GM23338 (cell line): ENCODE measurements around the gene DLK1. TPM values are rescaled to one million over a fixed set of nuclear protein-coding genes. Genes with fewer than 3 reads are reported as not detected.

Experiments
- ATAC-seq: fragments of 200-7000 bp; cut with Tn5 transposase; 3 replicates; pipeline ENCODE4 v1.9.1; 2020
- DNase-seq: peaks from one replicate; pipeline ENCODE4 v3.0.0-alpha.2; 2015; ENCODE audit warnings: low spot score
- H2AFZ ChIP-seq: fragments of 200-600 bp; sonication (generic); 2 replicates; pipeline ENCODE4 v1.8.0; 2016; ENCODE audit warnings: antibody characterized with exemption, mild to moderate bottlenecking, moderate library complexity
- H3F3A ChIP-seq: fragments of 200-600 bp; sonication (generic); replicated peaks from 2 replicates; pipeline ENCODE4 v1.8.0; 2017; ENCODE audit warnings: antibody characterized with exemption, mixed run types, low read depth
- H3K27ac ChIP-seq: fragments of 200-600 bp; sonication (generic); 2 replicates; pipeline ENCODE4 v1.6.1; 2016; ENCODE audit warnings: low read depth
- H3K27me3 ChIP-seq: fragments of 200-600 bp; sonication (generic); 2 replicates; pipeline ENCODE4 v1.8.0; 2016; ENCODE audit warnings: mild to moderate bottlenecking, mixed run types, moderate library complexity; ENCODE audit not compliant: insufficient read depth
- H3K36me3 ChIP-seq: fragments of 200-600 bp; sonication (generic); 2 replicates; pipeline ENCODE4 v1.8.0; 2016; ENCODE audit warnings: mild to moderate bottlenecking; ENCODE audit not compliant: insufficient read depth
- H3K4me1 ChIP-seq: fragments of 200-600 bp; sonication (generic); 2 replicates; pipeline ENCODE4 v1.8.0; 2016; ENCODE audit warnings: mild to moderate bottlenecking, moderate library complexity; ENCODE audit not compliant: insufficient read depth
- H3K4me2 ChIP-seq: fragments of 200-600 bp; sonication (generic); 2 replicates; pipeline ENCODE4 v1.7.1; 2017; ENCODE audit warnings: mixed run types
- H3K4me3 ChIP-seq: fragments of 200-600 bp; sonication (generic); 2 replicates; pipeline ENCODE4 v1.6.1; 2016; ENCODE audit warnings: mixed run types
- H3K79me2 ChIP-seq: fragments of 200-600 bp; sonication (generic); replicated peaks from 2 replicates; pipeline ENCODE4 v1.8.0; 2017; ENCODE audit warnings: mild to moderate bottlenecking; ENCODE audit not compliant: insufficient read depth
- H3K9me2 ChIP-seq: fragments of 200-600 bp; sonication (generic); 2 replicates; pipeline ENCODE4 v1.8.0; 2017; ENCODE audit not compliant: insufficient read depth
- H4K20me1 ChIP-seq: fragments of 200-600 bp; sonication (generic); replicated peaks from 2 replicates; pipeline ENCODE4 v1.8.0; 2017; ENCODE audit warnings: mild to moderate bottlenecking; ENCODE audit not compliant: insufficient read depth
- H3K27ac Mint-ChIP-seq: 2 replicates; pipeline ENCODE4 v1.8.0; 2020; ENCODE audit warnings: inconsistent platforms, mild to moderate bottlenecking, moderate library complexity, mixed read lengths
- H3K27me3 Mint-ChIP-seq: 3 replicates; pipeline ENCODE4 v1.8.0; 2022; ENCODE audit warnings: low read depth, mild to moderate bottlenecking, moderate library complexity, mixed read lengths, inconsistent platforms; ENCODE audit not compliant: insufficient read depth, poor library complexity
- H3K36me3 Mint-ChIP-seq: 3 replicates; pipeline ENCODE4 v1.8.0; 2021; ENCODE audit warnings: low read depth, mild to moderate bottlenecking, inconsistent platforms, moderate library complexity, mixed read lengths
- H3K4me1 Mint-ChIP-seq: 3 replicates; pipeline ENCODE4 v1.8.0; 2020; ENCODE audit warnings: mild to moderate bottlenecking, inconsistent platforms, mixed read lengths
- H3K4me3 Mint-ChIP-seq: 3 replicates; pipeline ENCODE4 v1.8.0; 2021; ENCODE audit warnings: moderate library complexity, mild to moderate bottlenecking, inconsistent platforms, mixed read lengths
- H3K9me3 Mint-ChIP-seq: 3 replicates; pipeline ENCODE4 v1.8.0; 2020; ENCODE audit warnings: moderate library complexity, mild to moderate bottlenecking, inconsistent platforms, mixed read lengths
- EZH2 ChIP-seq: fragments of 200-600 bp; sonication (generic); IDR thresholded peaks from one replicate; pipeline ENCODE4 v1.8.0; 2017; ENCODE audit warnings: antibody characterized with exemption, mild to moderate bottlenecking, low read depth; ENCODE audit not compliant: unreplicated experiment
- EZH2phosphoT487 ChIP-seq: fragments of 200-600 bp; sonication (generic); IDR thresholded peaks from one replicate; pipeline ENCODE4 v1.8.1; 2018; ENCODE audit warnings: antibody characterized with exemption; ENCODE audit not compliant: unreplicated experiment
- JUNB ChIP-seq: IDR thresholded peaks from one replicate; pipeline ENCODE4 v1.6.1; 2016; ENCODE audit warnings: antibody characterized with exemption; ENCODE audit not compliant: unreplicated experiment
- NANOG ChIP-seq: IDR thresholded peaks from 2 replicates; pipeline ENCODE4 v1.6.1; 2016; ENCODE audit warnings: antibody characterized with exemption, borderline replicate concordance
- STAT1 ChIP-seq: IDR thresholded peaks from one replicate; pipeline ENCODE4 v1.6.1; 2016; ENCODE audit warnings: antibody characterized with exemption; ENCODE audit not compliant: unreplicated experiment
- ZNF331 ChIP-seq: fragments of 250-450 bp; sonication (Bioruptor Pico); IDR thresholded peaks from 2 replicates; pipeline ENCODE4 v1.5.0; 2020; ENCODE audit warnings: low read depth, mild to moderate bottlenecking, moderate library complexity
- polyA plus RNA-seq: library from polyadenylated mRNA; unstranded; fragments of >200 nt; fragmentation: Nextera tagmentation; extraction: Ambion mirVana; gene quantifications from 2 replicates; pipeline ENCODE4 v1.2.1, GENCODE V29; 2016
- total RNA-seq: library from RNA; depleted of rRNA; stranded (reverse); fragments of >200 nt; shearing (Covaris generic); gene quantifications from 2 replicates; pipeline ENCODE4 v1.2.3, GENCODE V29; 2014
- TF ChIP-seq, protein P1 (sequence below), 2 experiments: fragments of 200-600 bp in 1 of 2; sonication (generic) in 1 of 2; conservative IDR thresholded peaks; 2 replicates each; pipeline versions ENCODE4 v1.5.1 to v1.6.1; 2016 to 2017; ENCODE audit warnings: antibody characterized with exemption in 2 of 2, low read depth in 2 of 2, mild to moderate bottlenecking in 2 of 2, moderate library complexity in 1 of 2
- TF ChIP-seq, protein P2 (sequence below): IDR thresholded peaks from 2 replicates; pipeline ENCODE4 v1.6.1; 2016; ENCODE audit warnings: antibody characterized with exemption
- TF ChIP-seq, protein P3 (sequence below): IDR thresholded peaks from one replicate; pipeline ENCODE4 v1.6.1; 2018; ENCODE audit warnings: antibody characterized with exemption; ENCODE audit not compliant: unreplicated experiment

DLK1 gene
- total and polyA plus RNA-seq, 2 experiments from 2014 or later = 1.1 to 1.2 TPM

DNA sequence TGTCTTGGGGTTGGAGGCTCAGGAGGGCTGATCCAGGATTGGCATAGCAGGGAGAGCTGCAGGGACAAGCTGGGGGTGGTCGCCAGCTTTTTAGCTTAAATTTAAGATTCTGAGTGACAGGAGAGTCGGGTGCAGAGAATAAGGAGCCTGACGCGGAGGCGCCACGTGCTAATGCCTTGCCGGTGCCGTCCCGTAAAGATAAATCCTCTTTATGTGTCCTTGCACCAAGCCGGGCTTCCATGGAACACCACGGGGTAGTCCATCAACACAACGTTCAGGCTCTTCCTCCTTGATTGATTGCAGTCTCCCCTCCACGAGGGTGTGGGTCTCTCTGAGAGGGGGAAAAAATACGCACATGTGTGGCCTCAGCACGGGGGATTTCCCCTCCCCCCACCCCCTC lies 3.9 kb downstream of the DLK1 start (continued):
- TF ChIP-seq, protein P1, sequence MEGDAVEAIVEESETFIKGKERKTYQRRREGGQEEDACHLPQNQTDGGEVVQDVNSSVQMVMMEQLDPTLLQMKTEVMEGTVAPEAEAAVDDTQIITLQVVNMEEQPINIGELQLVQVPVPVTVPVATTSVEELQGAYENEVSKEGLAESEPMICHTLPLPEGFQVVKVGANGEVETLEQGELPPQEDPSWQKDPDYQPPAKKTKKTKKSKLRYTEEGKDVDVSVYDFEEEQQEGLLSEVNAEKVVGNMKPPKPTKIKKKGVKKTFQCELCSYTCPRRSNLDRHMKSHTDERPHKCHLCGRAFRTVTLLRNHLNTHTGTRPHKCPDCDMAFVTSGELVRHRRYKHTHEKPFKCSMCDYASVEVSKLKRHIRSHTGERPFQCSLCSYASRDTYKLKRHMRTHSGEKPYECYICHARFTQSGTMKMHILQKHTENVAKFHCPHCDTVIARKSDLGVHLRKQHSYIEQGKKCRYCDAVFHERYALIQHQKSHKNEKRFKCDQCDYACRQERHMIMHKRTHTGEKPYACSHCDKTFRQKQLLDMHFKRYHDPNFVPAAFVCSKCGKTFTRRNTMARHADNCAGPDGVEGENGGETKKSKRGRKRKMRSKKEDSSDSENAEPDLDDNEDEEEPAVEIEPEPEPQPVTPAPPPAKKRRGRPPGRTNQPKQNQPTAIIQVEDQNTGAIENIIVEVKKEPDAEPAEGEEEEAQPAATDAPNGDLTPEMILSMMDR (conservative IDR thresholded peaks at IDR 0.05; ENCODE audit: low read depth in 2 of 2) = no peak
- TF ChIP-seq ZNF331 (CRISPR knock-in tag) (no peak), EZH2phosphoT487 (no peak), JUNB (no peak), EZH2 (no peak)
- TF ChIP-seq, protein P2, sequence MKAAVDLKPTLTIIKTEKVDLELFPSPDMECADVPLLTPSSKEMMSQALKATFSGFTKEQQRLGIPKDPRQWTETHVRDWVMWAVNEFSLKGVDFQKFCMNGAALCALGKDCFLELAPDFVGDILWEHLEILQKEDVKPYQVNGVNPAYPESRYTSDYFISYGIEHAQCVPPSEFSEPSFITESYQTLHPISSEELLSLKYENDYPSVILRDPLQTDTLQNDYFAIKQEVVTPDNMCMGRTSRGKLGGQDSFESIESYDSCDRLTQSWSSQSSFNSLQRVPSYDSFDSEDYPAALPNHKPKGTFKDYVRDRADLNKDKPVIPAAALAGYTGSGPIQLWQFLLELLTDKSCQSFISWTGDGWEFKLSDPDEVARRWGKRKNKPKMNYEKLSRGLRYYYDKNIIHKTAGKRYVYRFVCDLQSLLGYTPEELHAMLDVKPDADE = no peak
- TF ChIP-seq, protein P3, sequence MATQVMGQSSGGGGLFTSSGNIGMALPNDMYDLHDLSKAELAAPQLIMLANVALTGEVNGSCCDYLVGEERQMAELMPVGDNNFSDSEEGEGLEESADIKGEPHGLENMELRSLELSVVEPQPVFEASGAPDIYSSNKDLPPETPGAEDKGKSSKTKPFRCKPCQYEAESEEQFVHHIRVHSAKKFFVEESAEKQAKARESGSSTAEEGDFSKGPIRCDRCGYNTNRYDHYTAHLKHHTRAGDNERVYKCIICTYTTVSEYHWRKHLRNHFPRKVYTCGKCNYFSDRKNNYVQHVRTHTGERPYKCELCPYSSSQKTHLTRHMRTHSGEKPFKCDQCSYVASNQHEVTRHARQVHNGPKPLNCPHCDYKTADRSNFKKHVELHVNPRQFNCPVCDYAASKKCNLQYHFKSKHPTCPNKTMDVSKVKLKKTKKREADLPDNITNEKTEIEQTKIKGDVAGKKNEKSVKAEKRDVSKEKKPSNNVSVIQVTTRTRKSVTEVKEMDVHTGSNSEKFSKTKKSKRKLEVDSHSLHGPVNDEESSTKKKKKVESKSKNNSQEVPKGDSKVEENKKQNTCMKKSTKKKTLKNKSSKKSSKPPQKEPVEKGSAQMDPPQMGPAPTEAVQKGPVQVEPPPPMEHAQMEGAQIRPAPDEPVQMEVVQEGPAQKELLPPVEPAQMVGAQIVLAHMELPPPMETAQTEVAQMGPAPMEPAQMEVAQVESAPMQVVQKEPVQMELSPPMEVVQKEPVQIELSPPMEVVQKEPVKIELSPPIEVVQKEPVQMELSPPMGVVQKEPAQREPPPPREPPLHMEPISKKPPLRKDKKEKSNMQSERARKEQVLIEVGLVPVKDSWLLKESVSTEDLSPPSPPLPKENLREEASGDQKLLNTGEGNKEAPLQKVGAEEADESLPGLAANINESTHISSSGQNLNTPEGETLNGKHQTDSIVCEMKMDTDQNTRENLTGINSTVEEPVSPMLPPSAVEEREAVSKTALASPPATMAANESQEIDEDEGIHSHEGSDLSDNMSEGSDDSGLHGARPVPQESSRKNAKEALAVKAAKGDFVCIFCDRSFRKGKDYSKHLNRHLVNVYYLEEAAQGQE = no peak

DNA sequence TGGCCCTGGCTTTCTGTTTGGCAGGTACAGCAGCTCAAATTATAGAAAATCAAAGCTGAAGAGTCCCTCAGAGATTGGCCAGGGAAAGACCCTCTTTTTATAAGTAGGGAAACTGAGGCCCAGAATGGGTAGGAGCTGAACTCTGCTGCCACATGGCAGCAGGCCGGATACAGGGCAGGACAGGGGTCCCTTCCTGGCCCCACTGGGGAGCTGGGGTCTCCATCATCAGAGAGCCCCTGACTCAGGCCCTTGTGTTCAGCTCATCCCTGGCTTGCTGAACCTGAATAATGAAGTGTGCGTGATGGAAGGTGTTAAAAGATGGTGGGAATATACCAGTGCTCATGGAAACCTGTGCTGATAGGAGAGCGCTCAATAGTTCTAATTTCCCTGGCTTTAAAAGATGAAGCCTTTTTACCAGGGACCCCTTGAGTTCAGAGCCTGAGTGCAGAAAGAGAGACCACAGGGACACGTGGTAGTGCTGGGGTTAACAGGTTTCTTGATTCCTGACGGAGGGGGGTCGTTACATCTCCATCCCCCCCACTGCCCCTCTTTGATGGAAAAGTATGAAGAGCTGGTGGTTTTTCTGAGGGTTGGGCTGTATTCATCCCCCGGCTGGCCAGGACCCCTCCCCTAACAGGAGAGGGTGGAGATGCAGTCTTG lies 4.4 kb downstream of the DLK1 start:
- H3K36me3 ChIP-seq = no peaks in the 10 kb centered on the region
- no peak overlapping the region for H3K27ac ChIP-seq
- H3K36me3 Mint-ChIP-seq = no peaks in the 10 kb centered on the region; the same call in 2 of the 3 replicates
- peaks cover 21% of the 10 kb centered on the region for H3K27me3 ChIP-seq
- H3K27ac Mint-ChIP-seq = no peak overlapping the region
- H3K27me3 Mint-ChIP-seq = peaks cover 35% of the 10 kb centered on the region
- H3K79me2 ChIP-seq = no peaks in the 10 kb centered on the region
- H3F3A ChIP-seq = no peaks in the 10 kb centered on the region
- DNase-seq = no peak
- H3K4me3 Mint-ChIP-seq = no peak overlapping the region
- ATAC-seq = no peak
- H2AFZ ChIP-seq = no peak overlapping the region
- H4K20me1 ChIP-seq = no peaks in the 10 kb centered on the region
- H3K4me1 Mint-ChIP-seq = peaks cover 23% of the 10 kb centered on the region
- H3K4me3 ChIP-seq = no peak overlapping the region
- H3K9me3 Mint-ChIP-seq = peaks cover 3% of the 10 kb centered on the region; the same call in 1 of the 3 replicates
- H3K4me1 ChIP-seq = peaks cover 4% of the 10 kb centered on the region; the same call in 1 of the 2 replicates
- H3K4me2 ChIP-seq = no peak overlapping the region
- H3K9me2 ChIP-seq = no peaks in the 10 kb centered on the region
- TF ChIP-seq, protein P1 (conservative IDR thresholded peaks at IDR 0.05; ENCODE audit: low read depth in 2 of 2) = no peak
- no peak for TF ChIP-seq EZH2phosphoT487
- TF ChIP-seq ZNF331 (CRISPR knock-in tag) = no peak
- TF ChIP-seq, protein P2 = no peak
- TF ChIP-seq JUNB = no peak
- no peak for TF ChIP-seq STAT1
- no peak for TF ChIP-seq NANOG
- TF ChIP-seq EZH2 = no peak
